Mesodermal cell (in vitro differentiated cells): ENCODE data around the gene SMOC2.
"Not testable (repeated sequence)": the region's sequence is repeated elsewhere in the genome, so short reads cannot be mapped to it uniquely, and the experiment has no call there.

Experiments used
- H3K27ac ChIP-seq: 2 replicates; pipeline ENCODE4 v1.7.0; 2013; ENCODE audit warnings: mild to moderate bottlenecking, low read depth, low read length, moderate library complexity; ENCODE audit not compliant: severe bottlenecking
- H3K36me3 ChIP-seq: 2 replicates; pipeline ENCODE4 v1.7.1; 2013; ENCODE audit warnings: mild to moderate bottlenecking, low read length, moderate library complexity; ENCODE audit not compliant: control insufficient read depth, insufficient read depth
- H3K4me1 ChIP-seq: one replicate; pipeline ENCODE4 v1.7.1; 2013; ENCODE audit warnings: mild to moderate bottlenecking, low read length; ENCODE audit not compliant: insufficient read depth, control insufficient read depth, poor library complexity, severe bottlenecking
- H3K4me3 ChIP-seq: 2 replicates; pipeline ENCODE4 v1.7.0; 2013; ENCODE audit warnings: low read length, control low read depth, mild to moderate bottlenecking; ENCODE audit not compliant: insufficient read depth, poor library complexity, severe bottlenecking; ENCODE audit errors: extremely low read depth
- H3K9me3 ChIP-seq: 2 replicates; pipeline ENCODE4 v1.7.1; 2013; ENCODE audit warnings: mild to moderate bottlenecking, low read length, moderate library complexity; ENCODE audit not compliant: control insufficient read depth
- WGBS, 2 experiments: methylation state at CpG; one replicate each; pipeline ENCODE4 v1.1.5; 2013; ENCODE audit warnings: missing lambda C conversion rate in 2 of 2; ENCODE audit not compliant: insufficient coverage in 2 of 2; 5-methylcytosine and 5-hydroxymethylcytosine counted together

Gene SMOC2

DNA sequence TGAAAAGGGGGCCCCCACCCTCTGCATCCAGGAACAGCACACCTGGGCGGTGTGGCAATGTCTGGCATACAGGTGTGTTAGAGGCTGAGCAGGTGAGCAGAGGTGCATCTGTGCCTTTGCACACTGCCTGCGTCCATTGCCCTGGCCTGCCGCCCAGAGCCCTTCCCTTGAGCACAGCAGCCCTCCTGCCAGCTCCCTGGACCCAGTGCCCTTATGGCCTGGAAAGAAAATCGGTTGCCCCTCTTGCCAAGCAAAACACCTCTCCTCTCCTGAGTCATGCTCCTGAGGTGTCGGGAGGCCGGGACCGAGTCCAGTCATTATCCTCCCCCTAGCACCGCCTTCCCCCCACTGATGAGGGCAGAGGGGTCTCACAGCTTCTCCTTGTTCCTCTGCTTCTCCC lies 259.9 kb downstream of the SMOC2 start:
- H3K4me3 ChIP-seq, result no peak overlapping the region
- H3K9me3 ChIP-seq, result no peaks in the 10 kb centered on the region
- no peak overlapping the region for H3K27ac ChIP-seq
- WGBS, 2 experiments, result 90 to 93% methylated on average over 7 of the region's 8 CpGs
- no peaks in the 10 kb centered on the region for H3K4me1 ChIP-seq
- no peaks in the 10 kb centered on the region for H3K36me3 ChIP-seq

DNA sequence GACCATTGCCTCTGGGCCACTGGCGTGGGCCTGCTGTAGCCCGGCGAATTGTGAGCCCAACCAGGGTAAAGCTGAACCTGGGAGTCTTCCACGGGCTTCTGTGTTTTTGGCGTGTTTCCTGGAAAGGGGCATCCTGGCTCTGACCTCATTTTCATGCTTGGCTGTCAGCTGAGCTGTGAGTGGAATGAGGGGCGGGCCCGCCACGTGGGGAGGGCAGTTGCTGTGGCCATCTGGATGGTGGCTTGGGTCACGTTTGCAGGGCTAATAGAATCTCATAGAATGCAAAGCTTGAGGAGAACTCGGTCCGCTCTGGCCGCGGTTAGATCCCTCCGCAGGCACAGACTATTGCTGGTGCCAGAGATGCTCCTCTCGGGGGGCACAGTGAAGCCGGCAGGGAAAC lies 263.0 kb downstream of the SMOC2 start:
- no peaks in the 10 kb centered on the region for H3K9me3 ChIP-seq
- no peaks in the 10 kb centered on the region for H3K4me1 ChIP-seq
- H3K27ac ChIP-seq, result no peak overlapping the region

DNA sequence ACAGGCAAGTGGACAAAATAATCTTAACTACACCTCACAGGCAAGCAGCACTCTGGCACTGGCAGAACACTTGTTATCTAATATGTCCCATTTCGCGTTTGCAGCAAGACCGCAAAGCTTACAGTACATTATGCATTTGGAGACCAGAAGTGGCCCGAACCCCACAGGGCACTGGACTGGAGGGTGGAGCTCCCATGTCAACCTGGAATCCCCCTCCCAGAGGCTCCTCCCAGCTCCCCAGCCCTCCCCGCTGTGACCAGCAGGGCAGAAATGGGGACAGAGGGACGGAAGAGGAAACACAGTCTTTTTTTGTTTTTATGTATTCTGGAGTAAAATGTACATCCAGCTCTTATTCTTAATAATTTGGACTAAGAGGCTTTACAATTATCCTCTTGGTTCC lies 263.7 kb downstream of the SMOC2 start:
- WGBS, 2 experiments, result 80 to 100% methylated on average over 1 to 2 of the region's 6 CpGs
- no peaks in the 10 kb centered on the region for H3K36me3 ChIP-seq
- no peaks in the 10 kb centered on the region for H3K9me3 ChIP-seq
- H3K4me3 ChIP-seq, result no peak overlapping the region
- no peak overlapping the region for H3K27ac ChIP-seq
- no peaks in the 10 kb centered on the region for H3K4me1 ChIP-seq

More for the DNA sequence above, 263.0 kb downstream of the SMOC2 start:
- no peaks in the 10 kb centered on the region for H3K36me3 ChIP-seq
- H3K4me3 ChIP-seq, result no peak overlapping the region
- 91 to 97% methylated on average over 11 to 16 of the region's 16 CpGs for WGBS, 2 experiments

DNA sequence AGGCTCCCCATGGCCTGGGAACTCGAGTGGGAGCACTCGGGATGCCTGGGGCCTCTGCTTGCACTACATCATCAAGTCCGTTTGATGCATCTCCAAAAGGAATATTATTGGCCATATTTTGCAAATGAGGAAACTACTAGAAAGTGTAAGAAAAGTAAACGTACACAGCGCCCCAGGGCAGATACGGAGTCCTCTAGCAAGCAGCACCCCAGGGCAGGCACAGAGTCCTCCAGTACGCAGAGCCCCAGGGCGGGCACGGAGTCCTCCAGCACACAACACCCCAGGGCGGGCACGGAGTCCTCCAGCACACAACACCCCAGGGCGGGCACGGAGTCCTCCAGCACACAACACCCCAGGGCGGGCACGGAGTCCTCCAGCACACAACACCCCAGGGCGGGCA lies 264.3 kb downstream of the SMOC2 start:
- not testable (repeated sequence) for H3K36me3 ChIP-seq, H3K4me3 ChIP-seq, H3K9me3 ChIP-seq, H3K27ac ChIP-seq, H3K4me1 ChIP-seq
- WGBS, 2 experiments, result 91 to 93% methylated on average over 6 to 7 of the region's 16 CpGs

- Histone ChIP-seq H3K4me3 (no peak overlapping the region), H3K4me1 (no peaks in the 10 kb centered on the region), H3K36me3 (no peaks in the 10 kb centered on the region), H3K9me3 (no peaks in the 10 kb centered on the region), H3K27ac (no peak overlapping the region)
- 91 to 92% methylated on average over 24 to 25 of the region's 25 CpGs for WGBS, 2 experiments
These were observed 265.6 kb downstream of the SMOC2 start for GRCh38 chr6:168706471-168707177.

- 67 to 80% methylated on average over 1 to 3 of the region's 5 CpGs for WGBS, 2 experiments
- Histone ChIP-seq H3K27ac (no peak overlapping the region), H3K4me1 (no peaks in the 10 kb centered on the region)
These were observed 267.5 kb downstream of the SMOC2 start for GRCh38 chr6:168708526-168708925.

GRCh38 chr6:168708984-168709383 lies 268.0 kb downstream of the SMOC2 start:
- WGBS, 2 experiments, result 85 to 100% methylated on average over 1 of the region's 2 CpGs
- Histone ChIP-seq H3K36me3 (no peaks in the 10 kb centered on the region), H3K4me1 (no peaks in the 10 kb centered on the region), H3K27ac (no peak overlapping the region), H3K9me3 (no peaks in the 10 kb centered on the region), H3K4me3 (no peak overlapping the region)

More at GRCh38 chr6:168708526-168708925, 267.5 kb downstream of the SMOC2 start:
- Histone ChIP-seq H3K9me3 (no peaks in the 10 kb centered on the region), H3K4me3 (no peak overlapping the region), H3K36me3 (no peaks in the 10 kb centered on the region)

DNA sequence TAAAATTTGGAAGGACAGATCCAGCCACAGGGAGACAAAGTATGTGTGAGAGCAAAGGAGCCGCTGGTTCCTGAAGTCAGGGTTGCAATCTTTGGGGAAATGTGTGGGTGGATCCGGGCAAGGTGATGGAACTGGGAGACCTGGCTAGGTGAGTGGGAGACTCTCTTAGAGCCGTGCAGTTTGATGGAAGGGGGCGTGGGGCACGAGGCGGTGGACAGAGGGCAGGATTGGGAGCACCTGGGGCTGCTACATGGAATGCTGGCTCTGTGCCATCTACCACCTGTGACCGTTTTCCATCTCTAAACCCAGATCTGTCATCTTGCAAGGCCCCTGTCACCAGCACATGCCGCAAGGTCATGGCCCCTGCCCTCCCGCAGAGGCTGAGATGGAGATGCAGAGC lies 268.4 kb downstream of the SMOC2 start:
- Histone ChIP-seq H3K4me3 (no peak overlapping the region), H3K27ac (no peak overlapping the region), H3K9me3 (no peaks in the 10 kb centered on the region), H3K4me1 (no peaks in the 10 kb centered on the region), H3K36me3 (no peaks in the 10 kb centered on the region)
- WGBS, 2 experiments, result 93 to 100% methylated on average over 1 to 8 of the region's 9 CpGs

GRCh38 chr6:168709991-168710390 lies 269.0 kb downstream of the SMOC2 start:
- Histone ChIP-seq H3K9me3 (no peaks in the 10 kb centered on the region), H3K4me3 (no peak overlapping the region), H3K4me1 (no peaks in the 10 kb centered on the region), H3K36me3 (no peaks in the 10 kb centered on the region), H3K27ac (no peak overlapping the region)
- WGBS, 2 experiments, result 85 to 93% methylated on average over 7 of the region's 9 CpGs

GRCh38 chr6:168711049-168711640 lies 270.2 kb downstream of the SMOC2 start:
- Histone ChIP-seq H3K4me3 (no peak overlapping the region), H3K4me1 (no peaks in the 10 kb centered on the region), H3K36me3 (no peaks in the 10 kb centered on the region), H3K9me3 (no peaks in the 10 kb centered on the region), H3K27ac (no peak overlapping the region)
- 56 to 69% methylated on average over 2 of the region's 5 CpGs for WGBS, 2 experiments

GRCh38 chr6:168711666-168712300 lies 270.8 kb downstream of the SMOC2 start:
- no peak overlapping the region for H3K27ac ChIP-seq
- no peaks in the 10 kb centered on the region for H3K4me1 ChIP-seq
- no peaks in the 10 kb centered on the region for H3K36me3 ChIP-seq
- H3K9me3 ChIP-seq, result no peaks in the 10 kb centered on the region
- WGBS, 2 experiments, result 87 to 93% methylated on average over 11 of the region's 11 CpGs
- no peak overlapping the region for H3K4me3 ChIP-seq
